ENCODE measurements around the gene GRHL3. TPM values are rescaled to one million over a fixed set of nuclear protein-coding genes. Genes with fewer than 3 reads are reported as not detected.

The GRHL3 gene
- total RNA-seq, 1 donor from 2014 or later: not detected

- intact Hi-C loops (cut with micrococcal nuclease): no loop called here
- Mint-ChIP-seq H3K27ac (no peak overlapping the region), H3K27me3 (ENCODE audit: low read depth) (no peaks in the 10 kb centered on the region), H3K4me3 (ENCODE audit: low read depth) (no peak overlapping the region), H3K9me3 (no peaks in the 10 kb centered on the region), H3K4me1 (ENCODE audit: low read depth) (peaks cover 23% of the 10 kb centered on the region), H3K36me3 (ENCODE audit: low read depth) (peaks cover 2% of the 10 kb centered on the region)
- DNase-seq (ENCODE audit: low spot score): no peak
These were observed 42.7 kb downstream of the GRHL3 start for GRCh38 chr1:24361811-24362210.

GRCh38 chr1:24362396-24362795 lies 43.2 kb downstream of the GRHL3 start:
- Mint-ChIP-seq H3K9me3 (no peaks in the 10 kb centered on the region), H3K27me3 (ENCODE audit: low read depth) (no peaks in the 10 kb centered on the region)
- DNase-seq (ENCODE audit: low spot score): no peak

GRCh38 chr1:24362982-24363614 lies 43.9 kb downstream of the GRHL3 start:
- Mint-ChIP-seq H3K27ac (no peak overlapping the region), H3K36me3 (ENCODE audit: low read depth) (peaks cover 2% of the 10 kb centered on the region)

More at GRCh38 chr1:24362396-24362795, 43.2 kb downstream of the GRHL3 start:
- no peak overlapping the region for H3K4me3 Mint-ChIP-seq (ENCODE audit: low read depth)
- no peak overlapping the region for H3K27ac Mint-ChIP-seq
- H3K36me3 Mint-ChIP-seq (ENCODE audit: low read depth): peaks cover 2% of the 10 kb centered on the region
- intact Hi-C loops (cut with micrococcal nuclease): no loop called here
- H3K4me1 Mint-ChIP-seq (ENCODE audit: low read depth): peaks cover 23% of the 10 kb centered on the region

GRCh38 chr1:24363994-24364393 lies 44.8 kb downstream of the GRHL3 start:
- intact Hi-C loops (cut with micrococcal nuclease): no loop called here
- peaks cover 2% of the 10 kb centered on the region for H3K36me3 Mint-ChIP-seq (ENCODE audit: low read depth)

More at GRCh38 chr1:24362982-24363614, 43.9 kb downstream of the GRHL3 start:
- intact Hi-C loops (cut with micrococcal nuclease): no loop called here
- Mint-ChIP-seq H3K4me3 (ENCODE audit: low read depth) (no peak overlapping the region), H3K9me3 (no peaks in the 10 kb centered on the region), H3K4me1 (ENCODE audit: low read depth) (peaks cover 23% of the 10 kb centered on the region), H3K27me3 (ENCODE audit: low read depth) (no peaks in the 10 kb centered on the region)
- no peak for DNase-seq (ENCODE audit: low spot score)

DNA sequence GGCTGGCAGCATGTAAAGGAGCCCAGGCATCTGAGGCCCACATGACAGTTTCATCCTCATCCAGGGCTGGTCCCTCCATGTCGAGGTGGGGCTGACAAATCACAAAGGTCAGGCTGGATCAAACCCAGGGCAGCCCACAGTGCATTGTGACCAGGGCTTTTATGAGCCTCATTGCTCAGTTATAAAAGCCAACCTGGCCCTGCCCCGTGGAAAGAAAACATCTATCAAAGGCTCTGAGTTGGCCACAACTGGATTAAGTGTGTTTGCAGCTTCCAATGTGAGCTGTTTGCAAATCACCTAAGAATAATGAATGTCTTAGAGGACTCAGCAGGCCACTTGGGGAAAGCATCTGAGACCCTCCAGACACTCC lies 45.4 kb downstream of the GRHL3 start:
- peaks cover 2% of the 10 kb centered on the region for H3K36me3 Mint-ChIP-seq (ENCODE audit: low read depth)
- intact Hi-C loops (cut with micrococcal nuclease): no loop called here
- DNase-seq (ENCODE audit: low spot score): no peak
- H3K4me1 Mint-ChIP-seq (ENCODE audit: low read depth): peaks cover 23% of the 10 kb centered on the region
- H3K4me3 Mint-ChIP-seq (ENCODE audit: low read depth): no peak overlapping the region
- no peak overlapping the region for H3K27ac Mint-ChIP-seq
- no peaks in the 10 kb centered on the region for H3K9me3 Mint-ChIP-seq
- no peaks in the 10 kb centered on the region for H3K27me3 Mint-ChIP-seq (ENCODE audit: low read depth)

More at GRCh38 chr1:24363994-24364393, 44.8 kb downstream of the GRHL3 start:
- Mint-ChIP-seq H3K27ac (no peak overlapping the region), H3K4me1 (ENCODE audit: low read depth) (peaks cover 23% of the 10 kb centered on the region), H3K9me3 (no peaks in the 10 kb centered on the region), H3K4me3 (ENCODE audit: low read depth) (no peak overlapping the region), H3K27me3 (ENCODE audit: low read depth) (no peaks in the 10 kb centered on the region)
- DNase-seq (ENCODE audit: low spot score): no peak

- peak overlapping the region; percentile 74 for H3K27ac Mint-ChIP-seq
- H3K36me3 Mint-ChIP-seq (ENCODE audit: low read depth): peaks cover 2% of the 10 kb centered on the region
- H3K4me1 Mint-ChIP-seq (ENCODE audit: low read depth): peaks cover 23% of the 10 kb centered on the region
- peak; percentile 23 for DNase-seq (ENCODE audit: low spot score)
- H3K9me3 Mint-ChIP-seq: no peaks in the 10 kb centered on the region
- intact Hi-C loops (cut with micrococcal nuclease): loop anchor here (1.0 kb wide), 3 partner anchors 14 to 43 kb away; no protein-coding TSS in a partner anchor
- H3K27me3 Mint-ChIP-seq (ENCODE audit: low read depth): no peaks in the 10 kb centered on the region
- no peak overlapping the region for H3K4me3 Mint-ChIP-seq (ENCODE audit: low read depth)
These were observed 46.0 kb downstream of the GRHL3 start for GRCh38 chr1:24364975-24365678.

- H3K4me1 Mint-ChIP-seq (ENCODE audit: low read depth): peaks cover 23% of the 10 kb centered on the region
- no peaks in the 10 kb centered on the region for H3K36me3 Mint-ChIP-seq (ENCODE audit: low read depth)
- no peaks in the 10 kb centered on the region for H3K27me3 Mint-ChIP-seq (ENCODE audit: low read depth)
- H3K27ac Mint-ChIP-seq: no peak overlapping the region
- DNase-seq (ENCODE audit: low spot score): no peak
- no peak overlapping the region for H3K4me3 Mint-ChIP-seq (ENCODE audit: low read depth)
- intact Hi-C loops (cut with micrococcal nuclease): no loop called here
- H3K9me3 Mint-ChIP-seq: no peaks in the 10 kb centered on the region
These were observed 47.5 kb downstream of the GRHL3 start for GRCh38 chr1:24366707-24367106.

GRCh38 chr1:24369199-24369598 lies 50.0 kb downstream of the GRHL3 start:
- Mint-ChIP-seq H3K9me3 (no peaks in the 10 kb centered on the region), H3K36me3 (ENCODE audit: low read depth) (no peaks in the 10 kb centered on the region), H3K27ac (no peak overlapping the region), H3K4me3 (ENCODE audit: low read depth) (no peak overlapping the region), H3K4me1 (ENCODE audit: low read depth) (peaks cover 19% of the 10 kb centered on the region), H3K27me3 (ENCODE audit: low read depth) (no peaks in the 10 kb centered on the region)
- intact Hi-C loops (cut with micrococcal nuclease): no loop called here
- no peak for DNase-seq (ENCODE audit: low spot score)

DNA sequence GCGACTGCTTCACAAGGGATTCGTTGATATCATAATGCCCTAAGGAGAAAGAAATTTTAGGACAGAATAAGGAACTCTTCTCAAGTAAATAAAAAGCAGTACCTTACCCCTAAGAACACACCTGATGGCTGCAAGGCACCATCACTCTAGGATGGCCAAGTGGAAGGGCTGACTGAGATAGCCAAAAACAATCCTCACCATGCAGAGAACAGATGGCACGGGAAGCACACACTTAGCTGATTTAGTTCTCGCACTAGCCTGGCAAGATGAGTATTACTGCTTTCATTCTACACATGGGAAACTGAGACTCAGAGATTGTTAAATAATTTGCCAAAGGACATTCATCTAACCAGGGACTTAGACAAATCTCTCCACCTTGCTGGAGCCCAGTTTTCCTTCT lies 50.6 kb downstream of the GRHL3 start:
- H3K4me1 Mint-ChIP-seq (ENCODE audit: low read depth): peaks cover 15% of the 10 kb centered on the region
- no peak overlapping the region for H3K27ac Mint-ChIP-seq
- intact Hi-C loops (cut with micrococcal nuclease): no loop called here
- DNase-seq (ENCODE audit: low spot score): no peak
- no peaks in the 10 kb centered on the region for H3K27me3 Mint-ChIP-seq (ENCODE audit: low read depth)
- no peaks in the 10 kb centered on the region for H3K36me3 Mint-ChIP-seq (ENCODE audit: low read depth)
- no peak overlapping the region for H3K4me3 Mint-ChIP-seq (ENCODE audit: low read depth)
- no peaks in the 10 kb centered on the region for H3K9me3 Mint-ChIP-seq

GRCh38 chr1:24373044-24373443 lies 53.9 kb downstream of the GRHL3 start:
- Mint-ChIP-seq H3K27me3 (ENCODE audit: low read depth) (no peaks in the 10 kb centered on the region), H3K36me3 (ENCODE audit: low read depth) (peaks cover 3% of the 10 kb centered on the region), H3K9me3 (no peaks in the 10 kb centered on the region), H3K4me1 (ENCODE audit: low read depth) (no peaks in the 10 kb centered on the region), H3K4me3 (ENCODE audit: low read depth) (no peak overlapping the region), H3K27ac (no peak overlapping the region)
- intact Hi-C loops (cut with micrococcal nuclease): no loop called here
- no peak for DNase-seq (ENCODE audit: low spot score)

GRCh38 chr1:24373710-24374109 lies 54.6 kb downstream of the GRHL3 start:
- peaks cover 3% of the 10 kb centered on the region for H3K36me3 Mint-ChIP-seq (ENCODE audit: low read depth)
- H3K4me1 Mint-ChIP-seq (ENCODE audit: low read depth): no peaks in the 10 kb centered on the region
- no peak overlapping the region for H3K4me3 Mint-ChIP-seq (ENCODE audit: low read depth)
- DNase-seq (ENCODE audit: low spot score): no peak
- H3K27ac Mint-ChIP-seq: no peak overlapping the region
- H3K27me3 Mint-ChIP-seq (ENCODE audit: low read depth): no peaks in the 10 kb centered on the region
- intact Hi-C loops (cut with micrococcal nuclease): no loop called here
- no peaks in the 10 kb centered on the region for H3K9me3 Mint-ChIP-seq

DNA sequence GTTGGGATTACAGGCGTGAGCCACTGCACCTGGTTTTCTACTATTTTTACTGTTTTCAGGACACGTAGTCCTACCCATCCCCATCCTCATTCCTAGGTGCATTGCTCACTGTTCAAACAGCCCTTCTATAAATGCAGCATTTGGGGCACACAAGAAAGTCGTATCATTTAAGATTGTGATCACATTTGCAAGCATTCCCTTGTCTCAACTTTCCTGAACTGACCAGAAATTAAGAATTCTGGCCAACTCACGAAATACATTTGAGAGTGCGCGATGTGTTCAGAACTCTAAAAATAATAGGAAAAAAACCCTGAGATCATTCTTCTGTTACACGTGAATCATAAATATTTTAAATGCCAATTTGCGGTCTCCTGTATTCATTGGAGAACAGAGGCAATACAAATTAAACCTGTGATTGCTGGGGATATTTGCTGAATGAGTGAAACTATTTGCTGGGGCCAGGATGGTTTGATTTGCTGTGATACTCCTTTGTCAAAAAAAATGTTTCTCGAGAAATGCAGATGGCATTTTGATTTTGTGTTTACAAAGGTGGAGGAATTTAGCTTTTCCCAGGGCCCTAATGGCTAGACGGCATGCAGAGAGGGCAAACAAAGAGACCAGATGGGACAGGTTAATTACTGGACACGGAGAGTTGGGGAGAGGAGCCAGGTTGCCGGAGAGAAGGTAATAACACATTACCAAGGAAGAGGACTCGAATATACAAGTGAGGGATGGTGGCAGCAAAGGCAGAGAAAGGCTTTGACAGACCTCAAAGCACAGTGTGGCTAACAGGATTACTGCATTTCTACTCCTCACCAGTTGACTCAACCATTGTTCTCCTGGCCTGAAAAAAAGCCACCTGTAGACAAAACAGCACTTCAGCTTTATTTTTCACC lies 56.0 kb downstream of the GRHL3 start:
- no peak for DNase-seq (ENCODE audit: low spot score)
- intact Hi-C loops (cut with micrococcal nuclease): no loop called here
- no peak overlapping the region for H3K27ac Mint-ChIP-seq

More for the DNA sequence above, 56.0 kb downstream of the GRHL3 start:
- H3K27me3 Mint-ChIP-seq (ENCODE audit: low read depth): no peaks in the 10 kb centered on the region
- H3K4me1 Mint-ChIP-seq (ENCODE audit: low read depth): no peaks in the 10 kb centered on the region
- peaks cover 3% of the 10 kb centered on the region for H3K36me3 Mint-ChIP-seq (ENCODE audit: low read depth)
- H3K4me3 Mint-ChIP-seq (ENCODE audit: low read depth): no peak overlapping the region
- H3K9me3 Mint-ChIP-seq: no peaks in the 10 kb centered on the region

Data from activated T-helper 2 cell treated with anti-CD3 and anti-CD28 coated beads, Interferon-gamma antibody, Interleukin-2, Interleukin-4, amounts not matched to agents 10 μg/mL and 5 μg/mL and 100 μg/mL, durations not matched to agents 14 hours and 24 hours and 36 hours (primary cell).